NCI-H128 (cell line): Measurements from ENCODE around the gene EHMT1.
"Not testable (repeated sequence)": the region's sequence is repeated elsewhere in the genome, so short reads cannot be mapped to it uniquely, and the experiment has no call there.

ENCODE experiments used
- DNase-seq: peaks from one replicate; lab custom pipeline; 2025; ENCODE audit not compliant: unreplicated experiment; lab: John Stamatoyannopoulos, UW

Gene EHMT1

GRCh38 chr9:137590469-137591383 lies 28.1 kb upstream of the EHMT1 start, which contains the start of gene ZMYND19:
TSS of gene ZMYND19 (minus strand) at chr9:137590512. CDS start at chr9:137590263, 249 bp downstream.
- peak; percentile 75 for DNase-seq

DNA sequence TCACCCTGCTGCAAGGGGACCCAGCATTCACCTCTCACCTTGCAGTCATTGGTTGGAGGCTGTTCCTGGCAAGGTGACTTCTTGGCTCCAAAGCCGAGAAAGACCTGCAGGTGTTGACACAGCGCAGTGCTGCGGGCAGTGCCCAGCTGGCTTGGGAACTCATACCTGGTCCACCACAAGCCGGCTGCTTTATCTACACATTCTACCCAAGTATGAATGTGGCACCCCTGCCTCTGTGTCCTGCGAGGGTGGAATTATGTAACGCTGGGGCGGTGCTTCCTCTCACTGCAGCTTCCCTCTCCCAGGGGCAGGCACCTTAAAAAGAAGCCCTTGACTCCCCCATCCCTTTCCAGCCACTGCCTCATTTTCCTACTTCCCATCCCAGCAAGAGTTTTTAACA lies 26.0 kb upstream of the EHMT1 start:
- DNase-seq: no peak

GRCh38 chr9:137593176-137593575 lies 25.6 kb upstream of the EHMT1 start:
- no peak for DNase-seq

GRCh38 chr9:137596577-137596976 lies 22.2 kb upstream of the EHMT1 start:
- not testable (repeated sequence) for DNase-seq

GRCh38 chr9:137598943-137599342 lies 19.9 kb upstream of the EHMT1 start:
- DNase-seq: no peak

DNA sequence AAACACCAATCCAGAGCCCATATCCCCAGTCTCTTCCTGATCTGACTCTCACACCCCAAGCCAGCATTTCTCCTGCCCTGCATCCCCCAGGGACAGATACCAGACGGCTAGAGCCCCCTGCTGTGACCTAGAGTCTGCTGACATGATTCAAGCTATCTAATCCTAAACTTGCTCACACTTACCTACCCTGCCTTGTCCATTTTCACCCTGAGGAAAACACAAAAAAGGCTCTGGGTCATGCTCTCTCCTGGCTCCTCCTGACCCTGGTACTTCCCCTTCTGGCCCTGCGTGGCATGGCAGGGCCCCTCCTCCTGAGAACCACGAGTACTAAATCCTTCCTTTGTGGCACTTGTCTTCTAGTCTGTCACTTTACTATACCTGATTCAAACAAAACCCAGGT lies 16.1 kb upstream of the EHMT1 start:
- DNase-seq: no peak

GRCh38 chr9:137603879-137604278 lies 14.9 kb upstream of the EHMT1 start:
- no peak for DNase-seq

GRCh38 chr9:137604345-137605086 lies 14.3 kb upstream of the EHMT1 start:
- no peak for DNase-seq

DNA sequence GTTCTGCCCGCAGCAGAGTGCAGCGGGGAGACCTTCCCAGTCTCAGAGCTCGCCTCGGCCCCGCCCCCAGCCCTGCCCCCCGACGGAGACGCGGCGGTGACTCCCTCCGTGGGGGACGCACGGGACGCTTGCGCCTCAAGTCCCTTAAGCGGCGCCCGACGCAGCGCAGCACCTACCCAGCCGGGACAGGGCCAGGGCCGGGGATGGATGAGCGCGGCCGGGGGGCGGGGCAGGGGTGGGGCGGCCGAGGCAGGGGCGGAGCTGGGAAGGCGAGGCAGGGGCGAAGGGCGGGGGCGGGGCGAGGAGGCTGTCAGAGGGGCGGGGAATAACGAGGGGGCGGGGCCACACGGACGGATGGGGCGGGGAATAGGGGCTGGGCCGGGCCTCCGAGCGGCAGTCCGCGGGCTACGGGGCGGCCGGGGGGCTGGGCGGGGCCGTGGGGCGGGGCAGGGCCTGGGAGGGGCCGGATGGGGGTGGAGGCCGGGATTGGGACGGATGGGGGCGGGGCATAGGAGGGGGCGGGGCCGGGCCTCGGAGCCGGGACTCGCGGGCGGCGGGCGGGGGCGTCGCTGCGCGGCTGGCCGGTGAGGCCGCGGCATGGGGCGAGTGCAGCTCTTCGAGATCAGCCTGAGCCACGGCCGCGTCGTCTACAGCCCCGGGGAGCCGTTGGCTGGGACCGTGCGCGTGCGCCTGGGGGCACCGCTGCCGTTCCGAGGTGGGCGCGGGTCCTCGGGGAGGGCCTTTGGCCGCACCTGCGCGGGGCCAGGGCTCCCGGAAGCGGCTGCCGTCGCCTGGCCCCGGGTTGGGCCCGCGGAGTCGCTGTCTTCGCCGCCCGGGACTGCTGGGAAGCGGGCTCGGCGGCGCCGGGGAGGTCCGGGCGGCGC lies 13.4 kb upstream of the EHMT1 start, which contains the start of gene ARRDC1:
TSS of gene ARRDC1 (plus strand) at position 566 of the 884 bp plus-strand sequence. CDS start at position 598, 32 bp downstream.
- peak; percentile 48 for DNase-seq

GRCh38 chr9:137606005-137606621 lies 12.7 kb upstream of the EHMT1 start:
- no peak for DNase-seq

DNA sequence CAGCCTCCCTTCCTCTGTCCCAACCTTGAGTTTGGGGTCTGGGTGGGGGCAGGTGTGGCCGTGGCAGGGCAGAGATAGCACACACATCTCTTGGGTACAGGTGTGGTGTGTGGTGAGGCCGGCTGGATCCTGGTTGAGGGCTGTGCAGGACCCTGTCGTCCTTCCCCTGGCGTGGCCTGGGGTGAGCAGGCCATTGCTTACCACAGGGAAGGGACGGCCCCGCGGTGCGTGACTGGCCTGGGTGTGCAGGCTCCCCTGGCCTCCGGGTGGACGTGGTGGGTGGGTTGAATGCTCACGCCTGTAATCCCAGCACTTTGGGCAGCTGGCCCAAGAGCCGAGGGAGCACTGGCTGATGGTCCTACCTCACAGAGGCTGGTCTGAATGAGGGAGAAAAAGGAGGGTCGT lies 12.1 kb upstream of the EHMT1 start:
- no peak for DNase-seq

DNA sequence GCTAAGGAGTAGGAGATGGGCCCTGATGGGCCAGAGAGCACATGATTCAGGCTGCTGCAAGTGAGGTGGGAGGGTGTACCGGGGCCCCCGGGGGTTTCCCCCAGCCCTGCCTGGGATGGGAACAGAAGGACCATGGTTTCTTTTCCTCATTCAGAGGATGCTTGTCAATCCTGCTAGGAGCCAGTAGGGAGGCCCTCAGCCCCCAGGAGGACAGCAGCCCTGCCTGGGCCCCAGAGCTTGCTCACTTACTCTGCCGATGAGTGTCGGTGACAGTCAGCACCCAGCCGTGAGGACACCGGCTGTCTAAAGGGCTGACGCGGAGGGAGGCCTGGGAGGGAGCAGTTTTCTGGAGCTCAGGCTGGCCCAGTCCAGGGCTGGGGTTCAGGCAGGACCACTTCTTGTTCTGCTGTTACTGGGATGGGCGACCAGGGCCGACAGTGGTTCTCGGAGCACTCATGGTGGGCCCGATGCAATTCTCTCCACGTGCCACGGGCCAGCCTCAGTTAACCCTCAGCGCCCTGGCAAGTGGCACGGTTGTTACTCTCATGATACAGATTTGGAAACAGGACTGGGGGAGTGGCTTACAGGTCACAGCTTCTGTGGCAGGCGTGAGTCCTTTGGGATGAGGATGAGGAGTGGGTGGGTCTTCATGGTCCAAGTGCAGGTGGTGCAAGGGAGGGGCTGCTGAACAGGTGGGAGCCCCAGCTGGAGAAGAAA lies 11.5 kb upstream of the EHMT1 start:
- DNase-seq: no peak

GRCh38 chr9:137610944-137611343 lies 7.9 kb upstream of the EHMT1 start:
- DNase-seq: no peak

DNA sequence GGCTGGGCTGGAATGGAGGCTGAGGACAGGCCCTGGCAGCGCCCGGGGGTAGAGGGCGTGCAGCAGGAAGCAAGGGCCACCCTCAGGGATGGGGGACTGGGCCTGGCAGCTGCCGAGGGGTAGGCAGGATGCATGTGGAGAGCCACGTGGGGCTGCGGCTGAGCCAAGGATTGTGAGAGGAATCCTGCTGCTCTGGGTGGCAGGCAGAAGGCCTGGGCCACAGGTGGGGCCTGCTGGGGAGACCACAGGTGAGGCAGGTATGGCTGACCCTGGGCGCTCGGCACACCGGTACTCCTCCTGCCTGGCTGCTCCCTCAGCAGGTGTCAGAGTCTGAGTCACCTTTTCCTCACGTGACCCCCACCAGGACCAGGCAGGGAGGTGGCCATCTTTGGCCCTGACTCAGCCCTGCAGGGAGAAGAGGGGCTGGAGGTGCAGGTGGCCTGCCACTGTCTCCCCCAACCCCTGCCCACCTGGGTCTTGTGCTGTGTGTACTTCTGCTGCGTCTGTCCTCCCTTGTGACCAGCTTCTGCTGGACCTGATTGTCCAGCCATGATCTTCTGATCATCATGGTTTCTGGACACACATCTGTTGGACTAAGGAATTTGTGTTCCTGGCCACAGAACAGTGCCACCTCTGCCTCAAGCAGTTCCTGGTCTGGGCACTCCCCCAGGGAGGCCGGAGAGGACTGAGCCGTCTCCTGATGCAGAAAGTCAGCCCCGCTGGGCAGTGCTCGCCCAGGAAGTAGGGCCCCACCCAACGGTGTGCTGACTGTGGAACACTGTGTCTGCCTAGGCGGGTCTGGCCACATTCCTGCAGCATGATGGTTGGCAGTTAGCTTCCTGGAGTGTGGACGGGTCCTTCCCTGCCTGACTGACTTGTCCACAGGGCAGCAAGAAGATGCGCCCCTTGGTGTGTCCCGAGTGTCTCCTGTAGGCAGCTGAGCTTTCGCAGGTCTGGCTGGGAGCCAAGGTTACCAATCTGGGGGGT lies 6.9 kb upstream of the EHMT1 start:
- DNase-seq: no peak

DNA sequence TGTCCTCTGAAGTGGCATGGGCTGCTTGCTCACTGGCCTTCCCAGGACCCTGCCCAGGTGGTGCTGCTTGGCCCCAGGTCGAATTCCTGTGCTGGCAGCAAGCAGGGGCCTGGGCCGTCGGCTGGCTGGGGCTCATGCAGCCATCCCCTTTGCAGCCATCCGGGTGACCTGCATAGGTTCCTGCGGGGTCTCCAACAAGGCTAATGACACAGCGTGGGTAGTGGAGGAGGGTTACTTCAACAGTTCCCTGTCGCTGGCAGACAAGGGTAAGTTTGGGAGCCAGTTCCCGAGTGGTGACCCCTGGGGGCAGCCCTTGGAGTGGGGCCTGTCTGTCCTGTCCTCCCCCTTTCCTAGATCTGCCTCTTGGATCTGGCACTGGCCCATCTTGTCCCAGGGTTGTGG lies 6.1 kb upstream of the EHMT1 start:
- DNase-seq: no peak

GRCh38 chr9:137613259-137613658 lies 5.5 kb upstream of the EHMT1 start:
- no peak for DNase-seq

GRCh38 chr9:137613738-137614523 lies 4.9 kb upstream of the EHMT1 start:
- DNase-seq: no peak
